ENCODE measurements around the gene DENND4C.

DENND4C gene

GRCh38 chr9:19420877-19421276 is 190.4 kb downstream of the DENND4C start:
- no peak for DNase-seq
